NCI-H146 (cell line): ENCODE results near the gene CD22.
A peak's percentile ranks its signal among the peaks of the same experiment; 100 is the strongest.
"Not testable (repeated sequence)": the region's sequence is repeated elsewhere in the genome, so short reads cannot be mapped to it uniquely, and the experiment has no call there.

ENCODE experiments used
- DNase-seq: peaks from one replicate; lab custom pipeline; 2025; lab: John Stamatoyannopoulos, UW

Gene CD22

DNA sequence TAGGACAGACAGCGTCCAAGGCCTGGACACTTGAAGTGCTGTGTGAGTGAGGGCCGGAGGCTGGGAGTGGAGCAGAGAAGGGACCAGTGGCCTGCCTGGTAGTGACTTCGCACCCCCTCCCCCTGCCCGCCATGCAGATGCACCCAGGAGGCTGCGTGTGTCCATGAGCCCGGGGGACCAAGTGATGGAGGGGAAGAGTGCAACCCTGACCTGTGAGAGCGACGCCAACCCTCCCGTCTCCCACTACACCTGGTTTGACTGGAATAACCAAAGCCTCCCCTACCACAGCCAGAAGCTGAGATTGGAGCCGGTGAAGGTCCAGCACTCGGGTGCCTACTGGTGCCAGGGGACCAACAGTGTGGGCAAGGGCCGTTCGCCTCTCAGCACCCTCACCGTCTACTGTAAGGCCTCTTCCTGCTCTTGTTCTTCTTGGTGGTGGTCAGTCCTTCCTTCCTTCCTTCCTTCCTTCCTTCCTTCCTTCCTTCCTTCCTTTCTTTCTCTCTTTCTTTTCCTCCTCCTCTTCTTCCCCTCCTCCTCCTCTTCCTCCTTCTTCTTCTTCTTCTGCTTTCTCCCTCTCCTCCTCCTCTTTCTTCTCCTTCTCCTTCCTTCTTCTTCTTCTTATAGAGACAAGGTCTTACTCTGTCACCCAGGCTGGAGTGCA lies 12.7 kb downstream of the CD22 start:
- no peak for DNase-seq

DNA sequence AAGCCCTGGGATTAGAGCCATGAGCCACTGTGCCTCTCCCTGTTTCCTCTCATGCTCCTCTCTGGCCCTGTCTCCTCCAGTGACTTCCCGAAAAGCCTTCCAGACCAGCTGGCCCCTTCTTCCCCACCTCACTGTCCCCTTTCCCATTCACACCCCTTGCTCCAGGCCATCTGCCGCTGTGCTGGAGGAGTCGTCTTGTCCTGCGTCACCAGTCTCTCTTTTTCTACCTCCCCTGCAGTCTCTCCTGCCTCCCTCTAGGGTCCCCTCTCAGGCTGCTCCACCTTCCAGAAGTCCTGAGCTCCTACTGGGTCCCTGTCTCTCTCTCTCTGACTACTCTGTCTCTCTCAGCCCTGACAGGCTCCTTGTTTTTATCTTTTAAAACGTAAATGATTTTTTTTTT lies 13.4 kb downstream of the CD22 start:
- DNase-seq: no peak

DNA sequence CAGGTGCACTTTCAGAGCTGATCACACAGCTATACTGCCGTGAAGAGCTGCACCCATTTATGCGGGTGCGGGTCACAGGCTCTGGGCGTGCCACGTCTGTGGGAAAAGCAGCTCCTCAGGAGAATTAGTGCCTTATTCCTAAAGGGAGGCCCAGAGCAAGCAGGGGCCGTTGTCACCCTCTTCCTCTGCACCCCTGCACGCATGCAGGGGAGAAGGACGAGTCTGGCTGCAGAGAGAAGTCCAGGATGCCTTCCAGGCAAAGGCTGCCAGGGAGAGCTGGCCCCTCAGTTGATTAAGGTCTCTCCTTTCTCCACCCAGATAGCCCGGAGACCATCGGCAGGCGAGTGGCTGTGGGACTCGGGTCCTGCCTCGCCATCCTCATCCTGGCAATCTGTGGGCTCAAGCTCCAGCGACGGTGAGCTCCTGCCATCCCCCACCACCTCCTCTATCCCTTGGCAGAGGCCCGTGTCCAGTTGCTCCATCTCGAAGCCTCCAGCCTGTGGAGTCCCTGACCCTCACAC lies 15.6 kb downstream of the CD22 start:
- no peak for DNase-seq

DNA sequence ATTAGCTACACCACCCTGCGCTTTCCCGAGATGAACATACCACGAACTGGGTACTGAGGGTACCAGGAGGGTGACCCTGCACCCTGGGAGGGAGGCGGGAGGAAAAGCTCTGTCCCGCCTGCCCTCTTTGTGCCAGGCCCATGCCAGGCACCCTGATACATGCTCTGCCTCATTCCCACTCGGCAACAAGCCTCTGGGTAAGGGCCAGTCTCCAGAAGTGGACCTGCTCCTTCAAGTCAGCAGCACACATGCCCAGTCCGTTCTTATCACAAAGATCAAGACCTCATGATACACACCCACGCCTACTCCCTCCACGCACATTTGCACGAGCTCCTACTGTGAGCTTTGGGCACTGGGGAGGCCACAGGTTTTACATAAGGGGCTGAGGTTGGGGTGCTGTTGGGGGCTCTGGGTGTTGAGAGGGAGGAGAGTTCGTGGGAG lies 16.7 kb downstream of the CD22 start:
- no peak for DNase-seq

DNA sequence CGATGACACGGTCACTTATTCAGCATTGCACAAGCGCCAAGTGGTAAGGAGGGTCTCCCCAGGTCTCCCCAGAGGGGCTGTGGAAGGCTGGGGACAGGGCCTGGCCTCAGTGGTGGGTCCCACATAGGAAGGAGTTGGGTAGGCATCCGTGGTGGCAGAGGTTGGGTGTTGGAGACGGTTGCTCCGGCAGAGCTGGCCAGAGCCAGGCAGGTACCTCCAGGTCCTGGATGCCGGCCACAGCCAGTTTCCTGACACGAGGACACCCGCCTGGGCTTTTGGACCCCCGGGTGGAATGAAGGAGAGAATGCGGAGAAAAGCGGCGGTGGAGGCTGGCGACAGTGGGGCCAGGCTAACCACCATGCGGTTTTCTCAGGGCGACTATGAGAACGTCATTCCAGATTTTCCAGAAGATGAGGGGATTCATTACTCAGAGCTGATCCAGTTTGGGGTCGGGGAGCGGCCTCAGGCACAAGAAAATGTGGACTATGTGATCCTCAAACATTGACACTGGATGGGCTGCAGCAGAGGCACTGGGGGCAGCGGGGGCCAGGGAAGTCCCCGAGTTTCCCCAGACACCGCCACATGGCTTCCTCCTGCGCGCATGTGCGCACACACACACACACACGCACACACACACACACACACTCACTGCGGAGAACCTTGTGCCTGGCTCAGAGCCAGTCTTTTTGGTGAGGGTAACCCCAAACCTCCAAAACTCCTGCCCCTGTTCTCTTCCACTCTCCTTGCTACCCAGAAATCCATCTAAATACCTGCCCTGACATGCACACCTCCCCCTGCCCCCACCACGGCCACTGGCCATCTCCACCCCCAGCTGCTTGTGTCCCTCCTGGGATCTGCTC lies 17.4 kb downstream of the CD22 start:
- no peak for DNase-seq

DNA sequence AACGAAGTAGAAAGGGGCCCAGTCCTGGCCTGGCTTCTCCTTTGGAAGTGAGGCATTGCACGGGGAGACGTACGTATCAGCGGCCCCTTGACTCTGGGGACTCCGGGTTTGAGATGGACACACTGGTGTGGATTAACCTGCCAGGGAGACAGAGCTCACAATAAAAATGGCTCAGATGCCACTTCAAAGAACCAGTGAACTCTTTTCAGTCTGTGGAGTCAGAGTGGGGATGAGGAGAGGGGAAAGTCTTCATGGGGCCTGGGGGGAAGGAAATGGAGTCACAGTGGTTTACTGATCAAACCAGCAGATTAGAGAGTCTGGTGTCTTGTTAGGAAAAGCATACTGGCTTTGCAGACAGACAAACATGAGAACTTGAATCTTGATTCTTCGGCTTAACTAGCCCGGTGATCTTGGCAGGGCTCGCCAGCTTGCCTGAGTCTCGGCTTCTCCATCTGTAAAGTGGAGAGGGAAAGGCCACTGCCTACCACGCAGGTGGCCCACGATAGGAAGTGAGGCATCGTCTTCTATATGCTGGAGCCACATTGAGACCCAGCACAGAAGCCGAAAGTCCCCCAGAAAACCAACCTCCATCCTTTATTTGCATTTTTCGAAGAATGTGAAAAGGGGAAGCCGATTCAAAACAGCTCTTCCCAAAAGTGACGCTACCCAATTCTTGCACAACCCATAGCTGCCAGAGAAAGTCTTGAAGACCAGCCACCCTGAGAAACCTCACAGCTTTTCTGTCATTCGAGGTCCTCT lies 18.4 kb downstream of the CD22 start, which contains the start of gene FFAR1:
TSS of gene FFAR1 (plus strand) at position 732 of the 759 bp plus-strand sequence. CDS start 3,650 bp downstream, outside the sequence.
- no peak for DNase-seq

DNA sequence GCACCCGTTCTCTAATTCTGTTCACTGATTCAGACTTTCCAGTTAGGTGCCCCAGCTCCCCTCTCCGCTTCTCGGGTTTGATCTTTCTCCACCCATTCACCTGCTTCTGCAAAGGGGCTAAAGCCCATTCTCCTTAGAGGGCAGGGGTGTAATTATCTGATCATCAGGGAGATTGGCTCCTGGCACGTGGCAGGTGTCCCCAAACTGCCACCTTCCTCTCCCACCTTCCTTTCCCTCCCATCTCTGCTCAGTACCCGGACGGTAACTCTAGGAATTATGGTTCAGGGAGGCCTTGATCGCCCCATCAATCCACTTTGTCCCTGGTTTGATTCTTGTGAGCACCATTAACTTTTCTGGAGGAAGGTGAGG lies 18.9 kb downstream of the CD22 start:
- no peak for DNase-seq

DNA sequence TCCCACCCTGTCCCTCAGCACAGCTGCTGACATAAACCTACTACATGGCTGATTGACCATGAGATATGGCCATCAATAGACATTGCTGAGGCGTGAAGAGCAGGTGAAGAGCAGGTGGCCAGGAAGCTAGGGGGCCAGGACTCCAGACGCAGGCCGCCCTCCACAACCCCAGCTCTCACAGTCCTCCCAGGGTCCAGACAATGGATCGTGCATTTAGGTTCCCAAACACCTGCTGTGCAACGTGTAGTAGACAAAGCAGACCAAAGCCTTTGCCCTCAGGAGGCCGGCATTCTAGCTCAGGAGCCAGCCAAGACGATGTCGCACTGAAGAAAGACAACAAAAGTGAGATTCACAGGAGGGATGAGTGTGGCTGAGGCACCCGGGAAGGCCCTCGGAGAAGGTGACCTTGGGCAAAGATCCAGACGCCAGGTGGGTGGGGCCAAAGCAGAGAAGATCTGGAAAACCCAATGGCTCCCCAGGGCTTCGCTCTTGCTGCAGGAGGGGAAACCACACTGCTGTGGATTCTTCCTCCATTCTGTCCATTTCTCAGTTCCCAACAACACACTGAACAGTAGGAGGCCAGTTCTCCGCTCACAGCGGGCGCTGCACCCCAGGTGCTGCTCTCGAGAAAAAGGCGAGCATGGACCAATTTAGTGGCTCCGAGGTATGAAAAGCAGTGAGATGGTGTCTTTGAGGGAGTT lies 20.1 kb downstream of the CD22 start:
- DNase-seq: peak; percentile 18

DNA sequence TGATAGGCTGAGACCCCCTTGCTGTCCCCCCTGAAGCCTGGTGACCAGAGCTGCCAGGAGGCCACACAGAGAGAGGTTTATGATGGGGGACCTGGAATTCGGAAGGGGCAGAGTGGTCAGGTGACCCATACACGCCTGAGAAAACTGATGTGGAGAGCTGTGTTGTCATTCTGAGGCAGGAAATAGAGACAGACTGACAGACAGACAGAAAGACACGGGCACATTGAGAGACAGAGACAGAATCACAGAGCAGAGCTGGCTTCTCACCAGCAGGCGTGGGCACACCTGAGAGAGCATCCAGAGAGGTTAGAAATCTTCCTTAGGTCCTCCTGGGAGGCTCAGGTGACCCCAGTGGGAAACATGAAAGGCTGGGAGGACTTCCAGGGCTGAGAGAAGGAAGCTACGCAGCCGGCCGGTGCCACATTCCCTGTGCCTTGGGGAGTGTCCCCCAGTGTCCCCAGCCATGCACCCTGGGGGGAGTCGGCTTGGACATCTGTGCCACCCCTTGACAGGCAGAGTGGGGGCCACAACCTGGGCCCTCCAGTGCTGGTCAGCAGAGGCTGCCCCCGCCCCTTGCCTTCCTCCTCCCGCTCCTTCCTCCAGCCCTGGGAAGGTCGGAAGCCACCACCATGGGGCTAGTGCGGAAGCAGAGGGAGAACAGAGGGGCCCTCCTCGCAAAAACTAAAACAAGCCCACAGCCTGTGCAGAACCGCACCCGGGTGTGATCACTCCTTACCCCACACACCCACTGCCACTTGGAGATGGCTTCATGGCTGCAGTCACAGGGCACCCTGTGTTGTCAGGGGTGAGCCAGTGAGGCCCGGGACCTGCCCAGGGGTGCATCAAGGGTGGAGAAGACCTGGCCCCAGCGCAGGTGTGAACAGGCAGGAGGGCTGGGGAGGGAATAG lies 20.9 kb downstream of the CD22 start:
- DNase-seq: no peak

DNA sequence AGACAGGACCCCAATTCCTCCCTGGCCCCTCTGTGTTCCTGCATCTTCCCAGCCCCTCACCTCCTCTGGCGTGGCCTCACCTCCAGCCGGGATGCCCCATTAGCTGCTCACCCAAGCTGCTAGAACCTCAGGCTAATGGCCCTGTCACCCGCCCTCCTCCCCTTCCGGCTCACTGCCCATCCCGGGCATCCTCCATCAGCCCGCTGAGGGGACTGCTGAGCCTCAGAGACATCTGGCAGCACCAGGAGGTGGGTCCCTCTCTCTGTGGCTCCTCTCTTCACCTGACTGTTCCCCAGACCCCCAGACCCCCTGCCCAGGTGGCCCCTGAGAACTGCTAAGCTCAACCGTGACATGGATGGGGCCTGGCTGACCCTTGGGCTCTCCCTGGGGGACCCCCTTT lies 21.6 kb downstream of the CD22 start:
- DNase-seq: no peak

DNA sequence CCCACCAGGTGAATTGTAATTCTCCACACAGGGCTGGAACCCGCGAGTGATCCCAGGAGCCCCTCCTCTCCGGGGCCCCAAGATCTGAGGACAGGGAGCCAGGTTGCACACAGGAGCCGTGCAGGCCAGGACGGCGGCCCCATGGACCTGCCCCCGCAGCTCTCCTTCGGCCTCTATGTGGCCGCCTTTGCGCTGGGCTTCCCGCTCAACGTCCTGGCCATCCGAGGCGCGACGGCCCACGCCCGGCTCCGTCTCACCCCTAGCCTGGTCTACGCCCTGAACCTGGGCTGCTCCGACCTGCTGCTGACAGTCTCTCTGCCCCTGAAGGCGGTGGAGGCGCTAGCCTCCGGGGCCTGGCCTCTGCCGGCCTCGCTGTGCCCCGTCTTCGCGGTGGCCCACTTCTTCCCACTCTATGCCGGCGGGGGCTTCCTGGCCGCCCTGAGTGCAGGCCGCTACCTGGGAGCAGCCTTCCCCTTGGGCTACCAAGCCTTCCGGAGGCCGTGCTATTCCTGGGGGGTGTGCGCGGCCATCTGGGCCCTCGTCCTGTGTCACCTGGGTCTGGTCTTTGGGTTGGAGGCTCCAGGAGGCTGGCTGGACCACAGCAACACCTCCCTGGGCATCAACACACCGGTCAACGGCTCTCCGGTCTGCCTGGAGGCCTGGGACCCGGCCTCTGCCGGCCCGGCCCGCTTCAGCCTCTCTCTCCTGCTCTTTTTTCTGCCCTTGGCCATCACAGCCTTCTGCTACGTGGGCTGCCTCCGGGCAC lies 22.6 kb downstream of the CD22 start:
- no peak for DNase-seq

DNA sequence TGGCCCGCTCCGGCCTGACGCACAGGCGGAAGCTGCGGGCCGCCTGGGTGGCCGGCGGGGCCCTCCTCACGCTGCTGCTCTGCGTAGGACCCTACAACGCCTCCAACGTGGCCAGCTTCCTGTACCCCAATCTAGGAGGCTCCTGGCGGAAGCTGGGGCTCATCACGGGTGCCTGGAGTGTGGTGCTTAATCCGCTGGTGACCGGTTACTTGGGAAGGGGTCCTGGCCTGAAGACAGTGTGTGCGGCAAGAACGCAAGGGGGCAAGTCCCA lies 23.1 kb downstream of the CD22 start:
- no peak for DNase-seq

DNA sequence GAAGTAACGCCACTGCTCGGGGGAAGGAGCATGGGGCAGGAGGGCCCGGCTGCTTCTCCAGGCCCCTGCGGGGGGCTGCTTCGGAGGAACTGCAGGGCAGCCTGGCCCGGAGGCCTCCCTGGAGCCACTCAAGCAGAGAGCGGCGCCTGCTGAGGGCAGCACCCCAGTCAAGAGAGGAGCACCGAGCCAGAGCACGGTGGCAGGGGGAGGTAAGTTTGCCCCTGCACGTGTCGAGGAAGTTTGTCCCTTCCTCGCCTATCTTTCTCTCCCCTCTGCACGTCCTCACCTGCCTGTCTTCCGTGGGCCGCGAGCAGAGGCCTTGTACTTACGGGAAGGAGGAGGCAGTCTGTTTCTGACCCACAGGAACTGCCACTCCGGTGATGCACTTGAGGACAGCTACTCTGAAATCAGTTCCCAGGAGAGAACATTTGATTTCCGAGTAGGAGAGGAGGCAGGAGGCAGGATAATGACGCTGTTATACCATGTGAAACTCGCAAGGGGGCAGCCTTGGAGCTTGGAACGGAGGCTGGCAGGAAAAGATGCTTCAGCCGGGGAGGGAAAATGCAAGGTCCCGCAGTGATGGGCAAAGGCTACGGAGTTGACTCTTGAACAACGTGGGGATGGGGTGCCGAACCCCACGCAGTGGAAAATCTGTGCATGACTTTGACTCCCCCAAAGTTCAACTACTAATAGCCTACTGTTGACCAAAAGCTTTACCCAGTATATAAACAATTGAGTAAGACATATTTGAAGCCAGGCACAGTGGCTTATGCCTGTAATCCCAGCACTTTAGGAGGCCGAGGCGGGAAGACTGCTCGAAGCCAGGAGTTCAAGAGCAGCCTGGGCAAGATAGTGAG lies 23.7 kb downstream of the CD22 start:
- peak; percentile 73 for DNase-seq

DNA sequence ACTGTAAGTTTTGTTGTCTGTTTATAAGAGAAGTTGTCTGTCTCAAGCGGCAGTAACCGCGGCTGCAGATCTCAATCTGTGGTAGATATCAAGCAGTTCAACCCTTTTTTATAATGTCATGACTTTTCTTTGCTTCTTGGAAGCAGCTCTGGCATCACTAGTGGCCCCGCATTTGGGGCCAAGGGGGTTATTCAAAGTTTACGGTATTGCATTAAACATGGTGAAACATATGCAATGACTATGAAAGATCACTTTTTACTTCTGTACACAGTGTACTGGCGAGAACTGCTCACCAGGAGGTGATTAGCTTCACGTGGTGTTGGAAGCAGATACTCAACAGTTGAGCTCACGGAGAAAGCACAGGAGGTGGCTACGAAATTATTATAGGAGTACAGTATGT lies 24.6 kb downstream of the CD22 start:
- no peak for DNase-seq

DNA sequence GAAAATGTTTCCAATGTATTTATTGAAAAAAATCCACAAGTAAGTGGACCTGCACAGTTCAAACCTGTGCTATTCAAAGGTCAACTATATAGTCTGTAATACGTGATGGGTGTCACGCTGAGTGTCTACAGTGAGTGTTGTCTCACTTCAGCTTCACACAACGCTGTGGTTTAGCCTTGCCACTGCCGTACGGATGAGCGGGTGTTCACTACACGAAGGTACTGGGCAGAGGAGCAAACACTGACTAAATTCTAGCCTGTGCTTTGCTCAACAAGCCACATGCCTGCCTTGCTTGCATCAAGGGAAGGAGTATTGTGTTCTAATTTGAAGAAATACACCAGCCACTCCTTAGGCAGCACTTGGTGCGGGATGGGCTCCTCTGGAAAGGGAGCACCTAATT lies 25.9 kb downstream of the CD22 start:
- DNase-seq: no peak

DNA sequence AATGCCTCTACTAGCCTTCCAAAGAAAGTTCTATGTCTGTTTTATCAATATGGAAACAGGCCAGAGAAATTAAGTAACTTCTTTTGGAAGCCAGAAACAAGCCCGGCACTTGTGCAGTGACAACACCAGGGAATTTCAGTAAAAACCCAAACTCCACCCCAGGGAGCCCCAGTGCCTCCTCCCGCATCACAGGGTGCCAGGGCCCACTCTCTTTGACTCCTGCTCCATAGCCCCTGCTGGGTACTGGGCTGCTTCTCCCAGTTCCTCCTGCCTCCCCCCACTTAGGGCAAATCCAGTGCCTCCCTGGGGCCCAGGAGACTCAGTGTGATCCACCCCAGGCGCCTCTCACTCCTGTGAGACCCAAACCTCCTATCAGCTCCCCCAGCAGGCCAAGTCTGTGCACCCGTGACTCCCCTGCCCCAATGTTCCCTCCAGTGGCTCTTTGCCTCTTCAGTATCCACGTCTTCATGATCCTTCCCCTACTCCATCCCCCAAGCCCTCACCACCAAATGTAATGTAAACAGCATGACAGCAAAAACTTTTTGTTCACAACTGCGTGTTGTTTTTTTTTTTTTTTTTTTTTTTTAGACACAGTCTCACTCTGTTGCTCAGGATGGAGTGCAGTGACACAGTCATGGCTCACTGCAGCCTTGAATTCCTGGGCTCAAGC lies 26.9 kb downstream of the CD22 start:
- no peak for DNase-seq

DNA sequence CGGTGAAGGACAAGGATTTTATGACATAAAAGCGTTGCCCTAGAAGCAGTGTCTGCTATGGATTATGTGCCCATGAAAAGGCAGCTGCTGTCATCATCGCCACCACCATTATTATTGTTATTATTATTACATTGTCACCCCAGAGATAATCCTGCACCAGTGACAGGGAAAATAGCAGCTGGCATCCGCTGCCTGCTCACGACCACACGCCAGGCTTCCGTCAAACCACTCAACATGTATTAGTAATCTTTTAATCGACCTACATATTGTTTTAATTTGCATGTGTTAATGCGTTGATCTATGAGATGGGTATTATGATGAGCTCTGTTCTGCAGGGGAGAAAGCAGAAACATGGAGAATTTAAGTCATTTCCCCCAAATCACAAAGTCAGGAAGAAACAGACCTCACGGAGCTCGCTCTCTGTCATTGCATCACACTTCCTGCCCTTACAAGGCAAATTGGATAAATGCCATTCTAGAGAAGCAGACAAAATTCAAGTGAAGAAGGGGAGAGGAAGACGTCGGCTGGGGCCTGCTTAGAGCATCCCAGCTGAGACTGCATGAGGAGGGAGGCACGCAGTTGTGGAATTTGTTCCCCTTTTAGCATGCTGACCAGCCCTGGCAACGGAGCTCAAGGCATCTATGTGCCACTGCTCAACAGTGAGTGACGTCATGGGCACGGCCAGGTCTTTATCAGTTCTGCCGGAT lies 29.0 kb downstream of the CD22 start, which contains the start of gene FFAR3:
TSS of gene FFAR3 (plus strand) at position 594 of the 707 bp plus-strand sequence. CDS start 431 bp downstream, outside the sequence.
- no peak for DNase-seq

DNA sequence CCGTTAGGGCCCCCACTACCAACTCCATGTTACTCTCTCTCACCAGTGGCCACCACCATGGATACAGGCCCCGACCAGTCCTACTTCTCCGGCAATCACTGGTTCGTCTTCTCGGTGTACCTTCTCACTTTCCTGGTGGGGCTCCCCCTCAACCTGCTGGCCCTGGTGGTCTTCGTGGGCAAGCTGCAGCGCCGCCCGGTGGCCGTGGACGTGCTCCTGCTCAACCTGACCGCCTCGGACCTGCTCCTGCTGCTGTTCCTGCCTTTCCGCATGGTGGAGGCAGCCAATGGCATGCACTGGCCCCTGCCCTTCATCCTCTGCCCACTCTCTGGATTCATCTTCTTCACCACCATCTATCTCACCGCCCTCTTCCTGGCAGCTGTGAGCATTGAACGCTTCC lies 29.8 kb downstream of the CD22 start:
- DNase-seq: not testable (repeated sequence)
